HCT116 (cell line): ENCODE measurements around the gene WEE1. TPM values are rescaled to one million over a fixed set of nuclear protein-coding genes. Genes with fewer than 3 reads are reported as not detected.
A peak's percentile ranks its signal among the peaks of the same experiment; 100 is the strongest.

ENCODE experiments used
- ATAC-seq: fragments of 200-7000 bp; cut with Tn5 transposase; 2 replicates; pipeline ENCODE4 v1.9.1; 2020; ENCODE audit warnings: mild to moderate bottlenecking, moderate library complexity
- BruUV-seq: library from RNA; stranded (reverse); fragments of 400-500 nt; replicated peaks from 2 replicates; lab custom pipeline; 2021; lab: Mats Ljungman, UMichigan
- CTCF ChIA-PET: fragments of 300-600 bp; sonication (Branson Sonifier 250); formaldehyde crosslinking; loops from one replicate; lab custom pipeline; 2021; ENCODE audit warnings: antibody characterized with exemption; lab: Charles Lee
- POLR2A ChIA-PET: fragments of 300-600, 350-600 bp; sonication (Branson Sonifier 250); formaldehyde crosslinking; loops from one replicate; lab custom pipeline; 2021; ENCODE audit warnings: antibody characterized with exemption; lab: Charles Lee
- RAD21 ChIA-PET, 2 experiments: fragments of 300-600 bp; sonication (Branson Sonifier 250); formaldehyde crosslinking; loops; one replicate each; lab custom pipeline; 2023; ENCODE audit warnings: low total read pairs in 2 of 2; ENCODE audit not compliant: uncharacterized antibody in 2 of 2, unreplicated experiment in 2 of 2, low non-redundant PET in 1 of 2; lab: Charles Lee
- DNase-seq: peaks from one replicate; pipeline ENCODE4 v3.0.0-alpha.2; 2010; ENCODE audit warnings: low read depth, low spot score
- H2AFZ ChIP-seq: fragments of 200-600 bp; shearing (Covaris generic), sonication (generic); 2 replicates; pipeline ENCODE4 v1.6.1; 2017; ENCODE audit warnings: low read depth, mixed run types, mixed read lengths, antibody characterized with exemption, low read length; ENCODE audit not compliant: poor library complexity, severe bottlenecking
- H3K27ac ChIP-seq: 2 replicates; pipeline ENCODE4 v1.5.1; 2012; ENCODE audit warnings: low read depth, low read length
- H3K27me3 ChIP-seq: fragments of 200-600 bp; sonication (generic); 2 replicates; pipeline ENCODE4 v1.6.1; 2016; ENCODE audit warnings: mixed run types, low read length, mixed read lengths; ENCODE audit not compliant: insufficient read depth
- H3K36me3 ChIP-seq, 2 experiments: fragments of 200-500 bp in 1 of 2; fragments of 200-600 bp in 1 of 2; sonication (Bioruptor generic) in 1 of 2; sonication (generic) in 1 of 2; 2 replicates each; pipeline versions ENCODE4 v1.5.1 to v1.6.1; 2014 to 2016; ENCODE audit warnings: low read length in 2 of 2, inconsistent platforms in 1 of 2, mixed read lengths in 1 of 2, mixed run types in 1 of 2; ENCODE audit not compliant: insufficient read depth in 2 of 2, control insufficient read depth in 1 of 2
- H3K4me1 ChIP-seq, 2 experiments: fragments of 200-600 bp in 1 of 2; sonication (generic) in 1 of 2; 2 replicates each; pipeline versions ENCODE4 v1.5.1 to v1.6.1; 2012 to 2017; ENCODE audit warnings: low read length in 2 of 2, inconsistent platforms in 1 of 2, mild to moderate bottlenecking in 1 of 2, mixed read lengths in 1 of 2, mixed run types in 1 of 2, moderate library complexity in 1 of 2; ENCODE audit not compliant: insufficient read depth in 2 of 2, control insufficient read depth in 1 of 2
- H3K4me2 ChIP-seq: fragments of 200-600 bp; sonication (generic); 2 replicates; pipeline ENCODE4 v1.6.1; 2017; ENCODE audit warnings: mixed run types, low read length, mixed read lengths
- H3K4me3 ChIP-seq, 2 experiments: fragments of 200-600 bp in 1 of 2; sonication (generic) in 1 of 2; replicated peaks in 1 of 2; 2 replicates each; pipeline ENCODE4 v1.5.1; 2011 to 2016; ENCODE audit warnings: low read length in 2 of 2, control low read depth in 1 of 2, low read depth in 1 of 2, mild to moderate bottlenecking in 1 of 2, mixed read lengths in 1 of 2, mixed run types in 1 of 2
- H3K79me2 ChIP-seq: fragments of 200-600 bp; sonication (generic); 2 replicates; pipeline ENCODE4 v1.6.1; 2017; ENCODE audit warnings: mild to moderate bottlenecking, mixed run types, low read length, moderate library complexity, mixed read lengths; ENCODE audit not compliant: insufficient read depth
- H3K9ac ChIP-seq: fragments of 200-600 bp; sonication (generic); 2 replicates; pipeline ENCODE4 v1.6.1; 2016; ENCODE audit warnings: low read length, mixed read lengths
- H3K9me2 ChIP-seq: fragments of 200-600 bp; sonication (generic), shearing (Covaris generic); 2 replicates; pipeline ENCODE4 v1.6.1; 2017; ENCODE audit warnings: mixed run types, mild to moderate bottlenecking, moderate library complexity; ENCODE audit not compliant: insufficient read depth
- H3K9me3 ChIP-seq, 2 experiments: fragments of 200-500 bp in 1 of 2; fragments of 200-600 bp in 1 of 2; sonication (Bioruptor generic) in 1 of 2; sonication (generic) in 1 of 2; 2 replicates each; pipeline ENCODE4 v1.6.1; 2014 to 2017; ENCODE audit warnings: low read length in 2 of 2, mixed read lengths in 2 of 2, inconsistent platforms in 1 of 2, low read depth in 1 of 2, mild to moderate bottlenecking in 1 of 2, mixed run types in 1 of 2, moderate library complexity in 1 of 2; ENCODE audit not compliant: control insufficient read depth in 1 of 2, insufficient read depth in 1 of 2
- H4K20me1 ChIP-seq: fragments of 200-600 bp; sonication (generic), shearing (Covaris generic); 2 replicates; pipeline ENCODE4 v1.6.1; 2017; ENCODE audit warnings: mixed run types, mild to moderate bottlenecking, moderate library complexity; ENCODE audit not compliant: insufficient read depth
- CBX3 ChIP-seq: IDR thresholded peaks from 2 replicates; pipeline ENCODE4 v1.6.1; 2012; ENCODE audit warnings: low read depth
- CEBPB ChIP-seq: IDR thresholded peaks from 2 replicates; pipeline ENCODE4 v1.6.1; 2012; ENCODE audit warnings: low read depth
- CTCF ChIP-seq, 3 experiments: fragments of 200-600 bp in 1 of 3; sonication (generic) in 1 of 3; IDR thresholded peaks in 2 of 3; conservative IDR thresholded peaks in 1 of 3; 2 replicates each; pipeline ENCODE4 v1.5.1; 2012 to 2017; ENCODE audit warnings: low read depth in 2 of 3, low read length in 2 of 3, antibody characterized with exemption in 1 of 3, borderline replicate concordance in 1 of 3, control low read depth in 1 of 3, mild to moderate bottlenecking in 1 of 3, mixed read lengths in 1 of 3, mixed run types in 1 of 3, moderate library complexity in 1 of 3; ENCODE audit not compliant: insufficient read depth in 1 of 3
- EGR1 ChIP-seq: IDR thresholded peaks from 2 replicates; pipeline ENCODE4 v1.6.1; 2012; ENCODE audit warnings: low read depth
- EZH2 ChIP-seq: fragments of 200-600 bp; sonication (generic); IDR thresholded peaks from 2 replicates; pipeline ENCODE4 v1.6.1; 2017; ENCODE audit warnings: antibody characterized with exemption, mixed run types
- EZH2phosphoT487 ChIP-seq: fragments of 200-600 bp; IDR thresholded peaks from 2 replicates; pipeline ENCODE4 v1.6.1; 2018; ENCODE audit warnings: antibody characterized with exemption, borderline replicate concordance
- FOSL1 ChIP-seq: IDR thresholded peaks from 2 replicates; pipeline ENCODE4 v1.6.1; 2012; ENCODE audit warnings: low read depth
- JUND ChIP-seq: IDR thresholded peaks from 2 replicates; pipeline ENCODE4 v1.6.1; 2012
- MAX ChIP-seq: IDR thresholded peaks from 2 replicates; pipeline ENCODE4 v1.6.1; 2012
- POLR2AphosphoS5 ChIP-seq: IDR thresholded peaks from 2 replicates; pipeline ENCODE4 v1.6.1; 2011; ENCODE audit warnings: mild to moderate bottlenecking, low read depth, low read length, moderate library complexity
- RAD21 ChIP-seq: IDR thresholded peaks from 2 replicates; pipeline ENCODE4 v1.6.1; 2012; ENCODE audit warnings: low read depth, mild to moderate bottlenecking
- REST ChIP-seq: IDR thresholded peaks from 2 replicates; pipeline ENCODE4 v1.6.1; 2012; ENCODE audit warnings: low read depth
- SIN3A ChIP-seq: IDR thresholded peaks from 2 replicates; pipeline ENCODE4 v1.6.1; 2012; ENCODE audit warnings: low read depth
- SP1 ChIP-seq: IDR thresholded peaks from 2 replicates; pipeline ENCODE4 v1.6.1; 2012; ENCODE audit warnings: low read depth
- TCF7L2 ChIP-seq: IDR thresholded peaks from 2 replicates; pipeline ENCODE4 v1.7.0; 2011; ENCODE audit warnings: borderline replicate concordance, inconsistent platforms; ENCODE audit not compliant: insufficient read depth, insufficient read length; ENCODE audit errors: extremely low read depth
- YY1 ChIP-seq: IDR thresholded peaks from 2 replicates; pipeline ENCODE4 v1.6.1; 2011; ENCODE audit warnings: low read length, low read depth, moderate library complexity, mild to moderate bottlenecking; ENCODE audit not compliant: insufficient replicate concordance; ENCODE audit errors: extremely low read depth
- ZBTB33 ChIP-seq: IDR thresholded peaks from 2 replicates; pipeline ENCODE4 v1.6.1; 2011; ENCODE audit warnings: mild to moderate bottlenecking, low read length, moderate library complexity; ENCODE audit not compliant: insufficient replicate concordance; ENCODE audit errors: extremely low read depth
- ZNF274 ChIP-seq: fragments of 200-500 bp; sonication (Bioruptor generic); IDR thresholded peaks from 2 replicates; pipeline ENCODE4 v1.6.1; 2014; ENCODE audit warnings: mild to moderate bottlenecking, low read depth, low read length, inconsistent platforms
- intact Hi-C: fragments of 100-400 bp; cut with micrococcal nuclease; formaldehyde crosslinking; loops from 2 replicates; pipeline ENCODE4 v1.10.0; 2022
- total RNA-seq: library from RNA; stranded (reverse); gene quantifications from one replicate; pipeline ENCODE4 v1.2.1, GENCODE V29; 2021; ENCODE audit not compliant: unreplicated experiment

WEE1 gene
- total RNA-seq, 1 experiment from 2014 or later, result 50.8 TPM

GRCh38 chr11:9613118-9613829 is 39.8 kb downstream of the WEE1 start:
- BruUV-seq, result no TSS peak
- POLR2A ChIA-PET, result interaction anchor here (0.7 to 1.3 kb wide), 5 partner anchors 40 to 153 kb away, joined by 3 to 5 read pairs (median 4); partner anchors contain the start of genes WEE1 and ZNF143
- Histone ChIP-seq H3K9me3 (no peaks in the 10 kb centered on the region), H3K4me2 (peak overlapping the region; percentile 97), H3K4me3 (peak overlapping the region; percentile 42 to 58), H3K27ac (peak overlapping the region; percentile 92), H3K9me2 (no peaks in the 10 kb centered on the region), H3K27me3 (no peaks in the 10 kb centered on the region), H3K36me3 (no peaks in the 10 kb centered on the region), H3K9ac (peak overlapping the region; percentile 74), H3K79me2 (no peaks in the 10 kb centered on the region), H2AFZ (peak overlapping the region; percentile 81), H3K4me1 (peaks cover 29 to 61% of the 10 kb centered on the region in 2 experiments), H4K20me1 (no peaks in the 10 kb centered on the region)
- RAD21 ChIA-PET, result interaction anchor here in 1 of 2 experiments (0.5 to 0.8 kb wide), 3 partner anchors 21 to 135 kb away, joined by 3 to 4 read pairs (median 3); partner anchors contain the start of gene WEE1
- ATAC-seq, result peak; percentile 80
- intact Hi-C loops, result loop anchor here (1.0 to 10.0 kb wide), 6 partner anchors 38 to 694 kb away; partner anchors contain the start of genes ADM and ZNF143
- DNase-seq, result peak; percentile 92
- CTCF ChIA-PET, result interaction anchor here (0.6 to 3.3 kb wide), 11 partner anchors 8 to 136 kb away, joined by 3 to 24 read pairs (median 4); no protein-coding TSS in a partner anchor
- TF ChIP-seq TCF7L2 (no peak), ZBTB33 (no peak), MAX (peak; percentile 61), CBX3 (peak; percentile 85), POLR2AphosphoS5 (peak; percentile 80), SIN3A (peak; percentile 71; the same call in 1 of the 2 replicates), ZNF274 (no peak), CEBPB (0 out of 2 replicates have a peak, but pooled peaks have one; percentile 25), EGR1 (no peak), YY1 (peak; percentile 41), REST (no peak), FOSL1 (peak; percentile 81), EZH2phosphoT487 (no peak), EZH2 (no peak), CTCF (IDR thresholded peaks at IDR 0.05 in 2 of 3, conservative IDR thresholded peaks at IDR 0.05 in 1 of 3; ENCODE audit: borderline replicate concordance in 1 of 3, insufficient read depth in 1 of 3, low read depth in 2 of 3, low read length in 2 of 3) (peak; percentile 87 to 98 (median 94)), RAD21 (peak; percentile 94), JUND (peak; percentile 90), SP1 (peak; percentile 77)
